ENCODE data around the gene OXSR1.

DNA sequence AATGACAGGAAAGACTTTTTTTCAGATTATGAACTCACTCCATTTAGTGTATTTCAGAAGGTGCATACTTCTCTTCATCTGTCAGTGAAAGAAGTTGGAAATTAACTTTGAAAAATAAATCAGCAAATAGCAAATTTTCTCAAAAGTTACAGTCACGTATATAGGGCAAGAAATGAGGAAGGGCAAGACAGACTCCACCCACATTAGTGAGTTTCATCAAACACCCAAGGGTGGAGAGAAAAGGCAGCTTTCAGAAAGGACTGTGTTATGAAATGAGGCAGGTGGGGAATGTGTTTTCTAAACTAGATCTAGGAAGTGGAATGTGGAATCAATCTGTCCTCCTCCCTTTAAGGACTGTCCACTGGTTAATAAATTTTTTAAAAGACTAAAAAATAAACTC, 103.2 kb downstream of the OXSR1 start:
- TF ChIP-seq CTCF (IDR thresholded peaks at IDR 0.05) (no peak), POLR2A (IDR thresholded peaks at IDR 0.05) (no peak)

Measured in body of pancreas (tissue), 4 donors.